ENCODE results near the gene PJA2.

The PJA2 gene

DNA sequence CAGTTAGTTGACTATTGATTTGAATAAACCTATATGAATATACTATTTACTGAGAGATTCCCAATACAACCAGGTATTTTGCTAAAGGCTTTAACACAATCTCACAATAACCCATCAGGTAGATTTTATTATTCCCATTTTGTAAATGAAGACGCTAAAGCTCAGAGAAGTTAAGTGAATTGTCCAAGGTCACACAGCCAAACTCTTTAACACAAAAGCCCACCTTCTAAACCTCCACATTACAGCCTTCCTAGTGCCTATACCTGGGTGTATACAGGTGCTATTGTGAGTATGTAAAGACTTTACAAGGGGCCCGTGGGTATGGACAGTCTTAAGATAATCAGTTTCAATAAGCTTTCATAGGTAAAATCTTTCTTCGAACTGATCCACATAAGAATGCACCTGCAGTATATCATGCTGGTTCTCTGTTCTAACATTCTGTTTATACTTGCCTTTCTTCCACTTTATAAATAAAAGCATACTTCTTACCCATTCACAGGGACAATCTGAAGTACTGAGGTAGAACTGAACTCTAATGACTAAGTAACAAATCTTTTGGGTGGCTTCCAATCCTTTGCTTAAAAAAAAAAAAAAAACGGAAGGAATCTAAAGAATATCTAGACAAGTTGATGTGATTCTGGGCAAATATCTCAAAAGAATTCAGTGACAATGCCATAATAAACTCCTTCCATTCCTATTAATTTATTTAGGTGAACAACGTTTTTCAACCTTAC lies 59.1 kb downstream of the PJA2 start:
- no peak for DNase-seq (ENCODE audit: low read depth)

GRCh38 chr5:109349388-109349787 lies 60.4 kb downstream of the PJA2 start:
- DNase-seq (ENCODE audit: low read depth) = no peak

DNA sequence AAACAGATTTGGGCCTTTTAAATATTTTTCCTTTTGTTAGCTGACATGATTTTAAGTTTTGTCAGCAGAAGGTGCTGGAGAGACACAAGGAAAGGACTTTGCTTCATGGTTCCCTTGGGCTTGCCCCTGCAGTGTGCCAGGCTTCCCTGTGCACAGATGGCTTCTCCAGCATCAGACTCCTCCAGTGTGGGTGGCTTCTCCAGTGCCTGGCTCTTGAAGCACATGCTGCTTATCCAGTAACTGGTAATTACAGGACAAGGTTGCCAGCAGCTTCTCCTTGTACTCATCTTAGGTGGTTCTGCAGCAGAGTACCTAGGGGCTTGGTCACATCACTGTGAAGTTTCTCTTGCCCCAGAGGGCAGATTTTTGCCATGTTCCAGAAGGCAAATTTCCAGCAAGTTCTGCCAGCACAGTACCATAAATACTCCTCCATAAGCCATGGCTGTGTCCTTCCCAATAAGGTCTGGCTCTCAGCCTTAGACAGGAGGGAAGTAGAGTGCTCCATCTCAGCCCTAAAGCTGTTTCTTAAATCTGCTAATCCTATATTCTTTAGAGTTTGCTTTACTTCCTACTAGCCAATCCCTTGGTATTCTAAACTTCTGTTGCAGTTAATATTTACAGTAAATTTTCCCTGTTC lies 62.4 kb downstream of the PJA2 start:
- DNase-seq (ENCODE audit: low read depth) = no peak

DNA sequence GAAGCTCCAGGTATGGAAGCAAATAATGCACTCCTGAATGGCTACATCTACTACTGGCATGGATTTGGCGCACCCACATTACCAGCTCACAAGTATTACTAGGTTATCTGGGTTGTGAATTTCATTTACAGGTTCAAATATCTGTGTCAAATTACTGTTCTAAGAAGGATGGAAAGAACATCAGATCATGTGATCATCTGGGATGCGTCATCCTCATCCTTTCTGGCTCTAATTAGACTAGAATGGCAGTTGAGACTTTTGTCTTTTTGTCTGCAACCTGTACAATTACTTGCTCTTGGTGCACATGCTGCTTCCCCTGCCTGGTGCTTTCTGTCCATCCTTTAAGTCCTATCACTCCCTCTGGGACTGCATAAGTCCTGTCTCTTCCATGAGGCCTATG lies 64.1 kb downstream of the PJA2 start:
- DNase-seq (ENCODE audit: low read depth) = no peak

DNA sequence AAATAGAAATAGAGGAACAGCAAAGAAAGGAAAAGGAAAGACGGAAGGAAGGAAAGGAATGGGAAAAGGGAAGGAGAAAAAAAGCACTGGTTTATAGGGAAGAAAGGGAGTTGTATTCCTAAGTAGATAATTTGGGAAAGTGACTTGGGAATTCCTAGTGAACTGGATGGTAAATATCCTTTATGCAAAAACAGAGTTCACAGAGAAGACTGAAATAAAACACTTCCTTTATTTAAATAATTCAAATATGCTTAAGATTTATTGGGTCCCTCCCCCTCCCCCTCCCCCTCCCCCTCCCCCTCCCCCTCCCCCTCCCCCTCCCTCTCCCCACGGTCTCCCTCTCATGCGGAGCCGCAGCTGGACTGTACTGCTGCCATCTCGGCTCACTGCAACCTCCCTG lies 69.4 kb downstream of the PJA2 start:
- no peak for DNase-seq (ENCODE audit: low read depth)

GRCh38 chr5:109335114-109335513 lies 74.7 kb downstream of the PJA2 start:
- DNase-seq (ENCODE audit: low read depth) = no peak

DNA sequence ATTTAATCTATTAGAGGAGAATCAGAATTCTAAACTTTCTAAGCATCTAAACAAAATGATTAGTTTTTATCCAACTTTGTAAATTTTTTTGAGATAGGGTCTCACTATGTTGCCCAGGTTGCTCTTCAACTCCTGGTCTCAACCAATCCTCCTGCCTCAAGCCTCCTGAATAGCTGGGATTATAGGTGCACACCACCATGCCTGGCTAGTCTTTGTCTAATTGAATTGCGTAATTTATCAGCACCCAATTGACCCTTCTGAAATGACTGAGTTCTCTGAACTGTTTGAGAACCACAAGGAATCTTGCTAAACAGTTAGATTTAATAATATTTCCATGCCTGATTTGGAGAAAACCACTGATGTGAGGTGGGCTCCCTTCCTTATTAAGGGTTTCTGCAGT lies 75.7 kb downstream of the PJA2 start:
- no peak for DNase-seq (ENCODE audit: low read depth)

GRCh38 chr5:109329333-109330237 lies 80.2 kb downstream of the PJA2 start:
- DNase-seq (ENCODE audit: low read depth) = no peak

GRCh38 chr5:109328626-109329025 lies 81.1 kb downstream of the PJA2 start:
- DNase-seq (ENCODE audit: low read depth) = no peak

- no peak for DNase-seq (ENCODE audit: low read depth)
Observed at GRCh38 chr5:109327570-109327969, 82.2 kb downstream of the PJA2 start.

DNA sequence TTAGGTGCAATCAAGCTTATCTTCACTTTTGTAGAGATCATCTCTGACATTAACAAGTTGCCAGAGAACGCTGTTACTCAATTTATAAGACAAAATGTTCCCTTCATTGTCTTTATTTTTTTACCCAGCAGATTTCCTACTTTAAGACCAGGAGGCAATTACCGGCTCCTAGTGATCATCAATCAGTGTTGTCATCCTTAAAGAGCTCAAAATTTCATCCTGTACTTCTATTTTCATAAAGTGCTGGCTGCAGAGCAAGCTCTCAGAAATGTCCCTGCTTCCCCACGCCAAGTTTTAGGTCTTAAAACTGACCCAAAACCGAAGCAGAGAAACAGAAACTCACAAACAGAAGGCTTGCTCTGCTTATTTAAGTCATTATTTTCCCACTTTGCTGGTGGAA lies 82.9 kb downstream of the PJA2 start:
- no peak for DNase-seq (ENCODE audit: low read depth)

- no peak for DNase-seq (ENCODE audit: low read depth)
Observed at GRCh38 chr5:109325456-109325855, 84.3 kb downstream of the PJA2 start.

DNA sequence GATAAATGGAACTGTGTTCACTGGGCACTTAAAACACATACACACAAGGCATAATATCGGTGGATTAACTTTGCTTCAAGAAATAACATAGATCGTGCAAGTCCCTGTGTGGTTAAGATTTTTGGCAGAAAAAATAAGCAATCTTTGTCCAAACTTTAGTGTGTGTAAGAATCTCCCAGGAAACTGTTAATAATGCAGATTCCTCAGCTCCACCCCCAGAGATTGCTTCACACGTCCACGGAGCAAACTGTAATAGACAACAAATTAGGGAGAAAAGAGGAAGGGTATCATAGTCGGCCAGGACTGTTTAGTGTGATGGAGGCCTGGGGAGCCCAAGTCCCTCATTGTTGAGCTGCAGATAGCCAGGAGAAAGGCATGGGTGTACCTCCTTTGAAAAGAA lies 84.8 kb downstream of the PJA2 start:
- no peak for DNase-seq (ENCODE audit: low read depth)

DNA sequence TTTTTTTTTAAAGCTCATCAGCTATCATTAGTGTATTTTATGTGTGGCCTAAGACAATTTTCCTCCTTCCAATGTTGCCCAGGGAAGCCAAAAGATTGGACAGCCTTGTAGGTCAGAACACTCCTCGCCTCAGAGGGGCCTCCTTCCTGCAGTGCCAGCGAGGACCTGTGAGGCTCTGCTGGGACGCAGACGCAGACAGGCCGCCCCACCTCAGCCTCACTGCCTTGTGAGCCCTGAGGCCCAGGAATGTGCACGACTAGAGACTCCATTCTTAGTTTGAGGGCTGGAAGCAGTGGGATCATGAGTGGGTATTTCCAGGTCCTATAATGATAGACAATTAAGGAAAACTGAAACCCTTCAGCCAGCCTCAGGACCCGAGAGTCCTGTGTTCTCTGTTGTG lies 85.4 kb downstream of the PJA2 start:
- DNase-seq (ENCODE audit: low read depth) = no peak

DNA sequence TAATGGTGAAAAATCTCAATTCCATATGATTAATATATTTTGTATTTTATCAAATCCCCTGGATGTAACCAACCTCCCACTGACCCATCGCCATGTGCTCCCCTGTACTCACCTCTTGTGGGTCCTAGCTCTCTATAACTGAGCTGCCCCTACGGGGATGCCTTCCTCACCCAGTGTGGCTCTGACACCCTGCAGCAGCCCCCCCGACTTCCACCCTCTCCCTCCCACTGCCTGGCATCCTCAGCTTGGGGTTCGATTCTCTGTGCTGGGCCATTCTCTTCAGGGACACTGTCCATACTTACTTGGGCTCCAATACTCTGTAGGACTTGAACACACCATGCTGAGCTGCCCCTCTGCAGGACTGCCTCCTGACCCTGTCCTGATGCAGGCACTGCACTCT lies 87.1 kb downstream of the PJA2 start:
- DNase-seq (ENCODE audit: low read depth) = no peak

DNA sequence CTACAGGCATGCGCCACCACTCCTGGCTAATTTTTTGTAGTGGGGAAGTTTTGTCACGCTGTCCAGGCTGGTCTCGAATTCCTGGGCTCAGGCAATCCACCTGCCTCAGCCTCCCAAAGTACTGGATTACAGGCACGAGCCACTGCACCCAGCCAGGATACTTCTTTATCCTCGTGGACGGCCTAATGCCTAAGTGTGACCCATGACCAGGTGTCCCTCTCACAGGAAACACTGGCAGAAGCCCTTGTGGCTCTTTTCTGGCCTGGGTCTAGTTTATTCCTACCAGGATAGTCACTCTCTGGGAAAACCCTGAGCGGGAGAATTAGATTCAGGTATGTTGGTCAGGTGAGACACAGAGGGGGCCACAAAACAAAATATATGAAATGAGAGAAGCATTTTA lies 90.4 kb downstream of the PJA2 start:
- DNase-seq (ENCODE audit: low read depth) = no peak

- DNase-seq (ENCODE audit: low read depth) = no peak
Observed at GRCh38 chr5:109318455-109319108, 91.2 kb downstream of the PJA2 start.

DNA sequence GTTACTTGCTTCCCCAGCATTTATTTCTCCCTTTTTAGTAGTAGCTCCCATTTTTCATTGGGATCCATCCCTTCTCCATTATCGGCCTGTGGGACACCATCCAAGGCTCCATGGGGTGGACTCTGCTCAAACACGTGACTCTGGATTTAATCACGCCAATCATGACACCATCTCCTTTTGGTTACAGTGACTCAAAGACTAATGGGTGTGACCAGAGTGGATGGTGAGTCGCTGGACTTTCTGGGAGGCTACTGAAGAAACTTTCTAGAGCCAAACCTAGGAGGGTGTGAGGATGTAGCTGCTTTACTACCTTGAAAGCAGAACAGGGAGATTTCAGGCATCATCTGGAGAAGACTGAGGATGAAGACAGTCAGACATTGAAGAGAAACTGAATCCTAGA lies 93.1 kb downstream of the PJA2 start:
- DNase-seq (ENCODE audit: low read depth) = no peak

GRCh38 chr5:109315245-109315644 lies 94.5 kb downstream of the PJA2 start:
- no peak for DNase-seq (ENCODE audit: low read depth)

DNA sequence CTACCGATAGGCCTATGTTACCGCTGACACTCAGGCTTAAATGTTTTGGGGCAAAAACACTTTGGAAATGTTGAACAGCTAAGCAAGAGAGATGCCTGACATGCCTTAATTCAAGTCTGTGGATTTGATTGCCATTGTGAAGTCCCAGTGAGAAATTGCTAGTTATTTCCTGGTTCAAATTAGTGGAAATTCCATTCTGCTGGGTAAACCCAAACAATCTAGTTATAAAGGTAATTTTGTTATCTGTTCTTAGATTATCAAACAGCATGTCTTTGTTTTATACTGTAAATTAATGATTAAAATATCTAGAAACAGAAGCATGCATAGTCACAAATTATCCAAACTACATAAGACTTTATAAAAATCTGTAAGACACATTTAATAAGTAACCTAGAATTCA lies 96.6 kb downstream of the PJA2 start:
- DNase-seq (ENCODE audit: low read depth) = no peak

DNA sequence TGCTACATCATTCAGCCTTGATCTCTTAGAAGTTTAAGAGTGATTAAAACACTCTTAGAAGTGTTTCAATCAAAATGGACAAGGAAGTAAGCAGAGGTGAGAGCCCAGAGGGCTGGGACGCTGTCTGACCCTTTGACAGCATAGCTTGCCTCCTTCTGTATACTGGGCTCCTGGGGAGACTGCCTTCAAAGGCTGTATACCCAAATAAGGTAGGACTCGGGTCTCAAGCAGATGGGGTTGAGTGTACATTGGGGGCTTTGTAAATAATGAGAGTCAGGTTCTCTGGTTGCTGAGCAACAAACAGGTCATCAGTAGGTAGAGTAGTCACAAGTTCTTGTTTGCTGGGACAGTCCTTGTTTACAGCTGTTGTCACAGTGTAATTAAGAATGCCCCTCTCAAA lies 97.1 kb downstream of the PJA2 start:
- DNase-seq (ENCODE audit: low read depth) = no peak

DNA sequence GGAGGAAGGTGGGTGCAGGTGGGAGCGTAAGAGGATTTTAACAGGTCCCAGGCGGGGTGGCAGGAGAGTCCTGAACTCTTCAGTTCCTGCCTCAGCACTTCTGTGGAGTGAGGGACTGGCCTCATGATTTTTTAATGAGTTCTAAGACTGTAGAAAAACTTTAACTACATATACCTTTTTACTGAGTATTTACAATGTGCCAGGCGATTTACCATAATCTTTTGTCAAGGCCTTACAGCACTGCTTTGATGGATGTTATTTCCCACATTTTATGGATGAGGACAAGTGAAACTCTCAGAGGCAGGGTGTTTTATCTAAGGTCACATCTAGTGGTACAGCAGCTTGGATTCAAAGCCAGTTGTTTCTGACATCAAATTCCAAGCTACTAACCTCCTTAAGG lies 99.5 kb downstream of the PJA2 start:
- DNase-seq (ENCODE audit: low read depth) = no peak

Measured in T follicular helper cell (primary cell).